IMR-90 (cell line): ENCODE measurements around the gene ZC3H7B.

Experiments used
- CEBPB ChIP-seq: IDR thresholded peaks from 2 replicates; pipeline ENCODE4 v1.6.1; 2012; ENCODE audit warnings: low read depth, low read length, improper control_type of control experiment
- CTCF ChIP-seq: conservative IDR thresholded peaks from 2 replicates; pipeline ENCODE4 v1.5.1; 2012; ENCODE audit warnings: mild to moderate bottlenecking, low read depth, low read length, improper control_type of control experiment
- FOS ChIP-seq: fragments of 150-350 bp; IDR thresholded peaks from 2 replicates; pipeline ENCODE4 v1.6.1; 2016; ENCODE audit warnings: low read depth, low read length
- POLR2A ChIP-seq: IDR thresholded peaks from 2 replicates; pipeline ENCODE4 v1.6.1; 2012; ENCODE audit warnings: mild to moderate bottlenecking, low read depth, low read length
- RAD21 ChIP-seq: IDR thresholded peaks from 2 replicates; pipeline ENCODE4 v1.6.1; 2012; ENCODE audit warnings: low read length, improper control_type of control experiment
- RFX5 ChIP-seq: IDR thresholded peaks from 2 replicates; pipeline ENCODE4 v1.8.0; 2012; ENCODE audit warnings: low read depth, mild to moderate bottlenecking, low read length, moderate library complexity
- SMC3 ChIP-seq: fragments of 150-350 bp; IDR thresholded peaks from 2 replicates; pipeline ENCODE4 v1.6.1; 2016; ENCODE audit warnings: low read depth, mild to moderate bottlenecking, antibody characterized with exemption, low read length, moderate library complexity

GRCh38 chr22:41384128-41384527 is 82.8 kb downstream of the ZC3H7B start:
- TF ChIP-seq SMC3 (no peak), CTCF (no peak), POLR2A (no peak), FOS (no peak), RAD21 (no peak), RFX5 (no peak), CEBPB (no peak)
